Prostate gland (tissue), 2 donors: ENCODE measurements around the gene MAP3K15.

Source experiments
- CTCF ChIP-seq, 4 experiments: fragments of 200-600 bp in 2 of 4; fragments of 450-650 bp in 2 of 4; sonication (generic) in 2 of 4; IDR thresholded peaks; 1 replicate in 3 of 4; 2 replicates in 1 of 4; pipeline ENCODE4 v1.5.1; 2016 to 2019; ENCODE audit warnings: antibody characterized with exemption in 4 of 4, mild to moderate bottlenecking in 2 of 4, moderate library complexity in 2 of 4
- POLR2A ChIP-seq: fragments of 450-650 bp; IDR thresholded peaks from one replicate; pipeline ENCODE4 v1.6.1; 2016; ENCODE audit warnings: antibody characterized with exemption, mild to moderate bottlenecking
- POLR2AphosphoS5 ChIP-seq: sonication (generic); formaldehyde crosslinking; IDR thresholded peaks from one replicate; pipeline ENCODE4 v1.6.1; 2017; ENCODE audit warnings: antibody characterized with exemption

GRCh38 chrX:19375546-19375945, 139.8 kb downstream of the MAP3K15 start:
- no peak for TF ChIP-seq POLR2A
- no peak for TF ChIP-seq CTCF (IDR thresholded peaks at IDR 0.05)
- no peak for TF ChIP-seq POLR2AphosphoS5
